Measurements from ENCODE around the gene CDK5RAP1.
"Not testable (repeated sequence)": the region's sequence is repeated elsewhere in the genome, so short reads cannot be mapped to it uniquely, and the experiment has no call there.

The CDK5RAP1 gene

GRCh38 chr20:33419140-33419974 is 18.0 kb upstream of the CDK5RAP1 start:
- DNase-seq (ENCODE audit: low read depth): no peak

GRCh38 chr20:33418033-33418432 is 16.7 kb upstream of the CDK5RAP1 start:
- no peak for DNase-seq (ENCODE audit: low read depth)

GRCh38 chr20:33415948-33416347 is 14.6 kb upstream of the CDK5RAP1 start:
- DNase-seq (ENCODE audit: low read depth): no peak

- no peak for DNase-seq (ENCODE audit: low read depth)
Measured at GRCh38 chr20:33412484-33412838, 11.1 kb upstream of the CDK5RAP1 start.

GRCh38 chr20:33411711-33412483 is 10.6 kb upstream of the CDK5RAP1 start:
- no peak for DNase-seq (ENCODE audit: low read depth)

GRCh38 chr20:33411242-33411641 is 9.9 kb upstream of the CDK5RAP1 start:
- DNase-seq (ENCODE audit: low read depth): no peak

- DNase-seq (ENCODE audit: low read depth): no peak
Measured at GRCh38 chr20:33410081-33410742, 8.9 kb upstream of the CDK5RAP1 start.

GRCh38 chr20:33408716-33409654 is 7.7 kb upstream of the CDK5RAP1 start:
- DNase-seq (ENCODE audit: low read depth): no peak

- DNase-seq (ENCODE audit: low read depth): no peak
Measured at GRCh38 chr20:33408313-33408712, 7.0 kb upstream of the CDK5RAP1 start.

- DNase-seq (ENCODE audit: low read depth): no peak
Measured at GRCh38 chr20:33407796-33408195, 6.5 kb upstream of the CDK5RAP1 start.

GRCh38 chr20:33407251-33407650 is 5.9 kb upstream of the CDK5RAP1 start:
- DNase-seq (ENCODE audit: low read depth): no peak

- no peak for DNase-seq (ENCODE audit: low read depth)
Measured at GRCh38 chr20:33404281-33404680, 3.0 kb upstream of the CDK5RAP1 start.

GRCh38 chr20:33401921-33402369 is 626 bp upstream of the CDK5RAP1 start:
- DNase-seq (ENCODE audit: low read depth): no peak

GRCh38 chr20:33400812-33401183 is 521 bp downstream of the CDK5RAP1 start:
- no peak for DNase-seq (ENCODE audit: low read depth)

GRCh38 chr20:33399924-33400323 is 1.4 kb downstream of the CDK5RAP1 start:
- no peak for DNase-seq (ENCODE audit: low read depth)

- no peak for DNase-seq (ENCODE audit: low read depth)
Measured at GRCh38 chr20:33394718-33395117, 6.6 kb downstream of the CDK5RAP1 start.

GRCh38 chr20:33393609-33394008 is 7.7 kb downstream of the CDK5RAP1 start:
- no peak for DNase-seq (ENCODE audit: low read depth)

- DNase-seq (ENCODE audit: low read depth): no peak
Measured at GRCh38 chr20:33391722-33392415, 9.4 kb downstream of the CDK5RAP1 start.

GRCh38 chr20:33389326-33389725 is 12.0 kb downstream of the CDK5RAP1 start:
- not testable (repeated sequence) for DNase-seq (ENCODE audit: low read depth)

- DNase-seq (ENCODE audit: low read depth): no peak
Measured at GRCh38 chr20:33388268-33388667, 13.1 kb downstream of the CDK5RAP1 start.

GRCh38 chr20:33387177-33387576 is 14.1 kb downstream of the CDK5RAP1 start:
- DNase-seq (ENCODE audit: low read depth): no peak
